H1 (cell line): ENCODE data around the gene API5. TPM values are rescaled to one million over a fixed set of nuclear protein-coding genes. Genes with fewer than 3 reads are reported as not detected.

Experiments
- SIN3A ChIP-seq, 2 experiments: IDR thresholded peaks in 1 of 2; conservative IDR thresholded peaks in 1 of 2; 2 replicates each; pipeline ENCODE4 v1.6.1; 2011 to 2012; ENCODE audit warnings: low read length in 2 of 2, improper control_type of control experiment in 1 of 2, low read depth in 1 of 2, mild to moderate bottlenecking in 1 of 2
- polyA plus RNA-seq, 7 experiments: library from polyadenylated mRNA; depleted of rRNA in 3 of 7; stranded (reverse) in 5 of 7; unstranded in 2 of 7; fragments of >200 nt in 5 of 7; fragments of 200-250 nt in 2 of 7; gene quantifications; 1 replicate in 5 of 7; 2 replicates in 1 of 7; 4 replicates in 1 of 7; pipeline versions ENCODE4 v1.2.1 to v1.2.3, GENCODE V29; 2011 to 2013; ENCODE audit warnings: missing spikeins in 2 of 7, mixed read lengths in 2 of 7
- total RNA-seq: library from RNA; stranded (reverse); fragmentation: NEBNext Ultra II Directional; extraction: Animal tissue kit (Norgen Biotek cat#: 25700); gene quantifications from 2 replicates; pipeline ENCODE4 v1.2.1, GENCODE V29; 2021

Gene API5
- total and polyA plus RNA-seq, 2 of the 8 experiments (the other 6 are each of a cell fraction or from before 2014, with no cell fraction given): 39.1 to 155 TPM

GRCh38 chr11:43376594-43376993 lies 64.8 kb downstream of the API5 start (continued):
- no peak for TF ChIP-seq SIN3A (conservative IDR thresholded peaks at IDR 0.05 in 1 of 2, IDR thresholded peaks at IDR 0.05 in 1 of 2; ENCODE audit: low read depth in 1 of 2, low read length in 2 of 2)
- TF ChIP-seq, all 59 proteins: peak for 0
